Stimulated activated memory B cell treated with anti-CD40 and anti-IgM and Interleukin-4, amounts not matched to agents 10 μg/mL and 1 μg/mL and 100 μg/mL, for 72 hours (primary cell): Measurements from ENCODE around the gene NBEA.

ENCODE experiments used
- ATAC-seq: fragments of 150-1000 bp; cut with Tn5 transposase; 2 replicates; pipeline ENCODE4 v1.10.0; 2021
- H3K27ac Mint-ChIP-seq: one replicate; pipeline ENCODE4 v1.8.0; 2022; ENCODE audit warnings: mild to moderate bottlenecking, mixed read lengths
- H3K27me3 Mint-ChIP-seq: one replicate; pipeline ENCODE4 v1.8.0; 2022; ENCODE audit warnings: mixed read lengths
- H3K36me3 Mint-ChIP-seq: one replicate; pipeline ENCODE4 v1.8.0; 2022; ENCODE audit warnings: mixed read lengths
- H3K4me1 Mint-ChIP-seq: one replicate; pipeline ENCODE4 v1.8.0; 2022; ENCODE audit warnings: mixed read lengths
- H3K4me3 Mint-ChIP-seq: one replicate; pipeline ENCODE4 v1.8.0; 2022; ENCODE audit warnings: mild to moderate bottlenecking, moderate library complexity, mixed read lengths
- H3K9me3 Mint-ChIP-seq: one replicate; pipeline ENCODE4 v1.8.0; 2022; ENCODE audit warnings: mixed read lengths

NBEA gene

GRCh38 chr13:35162420-35162819 lies 220.3 kb downstream of the NBEA start:
- H3K4me3 Mint-ChIP-seq: peak overlapping the region; percentile 38
- H3K9me3 Mint-ChIP-seq: no peaks in the 10 kb centered on the region
- H3K27ac Mint-ChIP-seq: peak overlapping the region; percentile 69
- H3K4me1 Mint-ChIP-seq: peaks cover 7% of the 10 kb centered on the region
- no peaks in the 10 kb centered on the region for H3K27me3 Mint-ChIP-seq
- no peaks in the 10 kb centered on the region for H3K36me3 Mint-ChIP-seq
- ATAC-seq: no peak

GRCh38 chr13:35163674-35164073 lies 221.6 kb downstream of the NBEA start:
- H3K27ac Mint-ChIP-seq: no peak overlapping the region
- no peaks in the 10 kb centered on the region for H3K27me3 Mint-ChIP-seq
- H3K4me1 Mint-ChIP-seq: peaks cover 7% of the 10 kb centered on the region
- H3K9me3 Mint-ChIP-seq: no peaks in the 10 kb centered on the region
- no peak for ATAC-seq
- no peaks in the 10 kb centered on the region for H3K36me3 Mint-ChIP-seq
- H3K4me3 Mint-ChIP-seq: no peak overlapping the region

GRCh38 chr13:35164324-35164932 lies 222.4 kb downstream of the NBEA start:
- Mint-ChIP-seq H3K4me3 (no peak overlapping the region), H3K4me1 (peaks cover 7% of the 10 kb centered on the region), H3K36me3 (no peaks in the 10 kb centered on the region), H3K27ac (no peak overlapping the region), H3K27me3 (no peaks in the 10 kb centered on the region), H3K9me3 (no peaks in the 10 kb centered on the region)
- no peak for ATAC-seq

- Mint-ChIP-seq H3K27me3 (no peaks in the 10 kb centered on the region), H3K4me3 (no peak overlapping the region), H3K36me3 (no peaks in the 10 kb centered on the region), H3K4me1 (peaks cover 7% of the 10 kb centered on the region), H3K9me3 (no peaks in the 10 kb centered on the region), H3K27ac (no peak overlapping the region)
- ATAC-seq: no peak
These were observed 223.1 kb downstream of the NBEA start for GRCh38 chr13:35165205-35165604.

GRCh38 chr13:35179494-35179893 lies 237.4 kb downstream of the NBEA start:
- Mint-ChIP-seq H3K27ac (no peak overlapping the region), H3K9me3 (no peaks in the 10 kb centered on the region), H3K36me3 (peaks cover 3% of the 10 kb centered on the region), H3K4me3 (no peak overlapping the region), H3K27me3 (no peaks in the 10 kb centered on the region), H3K4me1 (no peaks in the 10 kb centered on the region)
- no peak for ATAC-seq

GRCh38 chr13:35179920-35180663 lies 238.0 kb downstream of the NBEA start:
- H3K27ac Mint-ChIP-seq: no peak overlapping the region
- peaks cover 9% of the 10 kb centered on the region for H3K36me3 Mint-ChIP-seq
- H3K9me3 Mint-ChIP-seq: no peaks in the 10 kb centered on the region
- no peak for ATAC-seq
- H3K4me3 Mint-ChIP-seq: no peak overlapping the region
- no peaks in the 10 kb centered on the region for H3K27me3 Mint-ChIP-seq
- H3K4me1 Mint-ChIP-seq: no peaks in the 10 kb centered on the region

GRCh38 chr13:35190241-35190640 lies 248.2 kb downstream of the NBEA start:
- Mint-ChIP-seq H3K4me1 (no peaks in the 10 kb centered on the region), H3K36me3 (peaks cover 13% of the 10 kb centered on the region), H3K27me3 (no peaks in the 10 kb centered on the region), H3K9me3 (peaks cover 6% of the 10 kb centered on the region), H3K4me3 (no peak overlapping the region), H3K27ac (no peak overlapping the region)
- no peak for ATAC-seq

GRCh38 chr13:35191883-35192282 lies 249.8 kb downstream of the NBEA start:
- Mint-ChIP-seq H3K9me3 (peaks cover 6% of the 10 kb centered on the region), H3K27me3 (no peaks in the 10 kb centered on the region), H3K4me1 (no peaks in the 10 kb centered on the region), H3K27ac (no peak overlapping the region), H3K4me3 (no peak overlapping the region), H3K36me3 (peaks cover 13% of the 10 kb centered on the region)
- no peak for ATAC-seq

- no peak overlapping the region for H3K27ac Mint-ChIP-seq
- no peaks in the 10 kb centered on the region for H3K9me3 Mint-ChIP-seq
- H3K4me3 Mint-ChIP-seq: no peak overlapping the region
- no peaks in the 10 kb centered on the region for H3K4me1 Mint-ChIP-seq
- no peaks in the 10 kb centered on the region for H3K27me3 Mint-ChIP-seq
- no peaks in the 10 kb centered on the region for H3K36me3 Mint-ChIP-seq
- no peak for ATAC-seq
These were observed 256.6 kb downstream of the NBEA start for GRCh38 chr13:35198613-35199200.

- H3K36me3 Mint-ChIP-seq: no peaks in the 10 kb centered on the region
- H3K9me3 Mint-ChIP-seq: no peaks in the 10 kb centered on the region
These were observed 266.5 kb downstream of the NBEA start for GRCh38 chr13:35208587-35208986.

GRCh38 chr13:35210261-35210660 lies 268.2 kb downstream of the NBEA start:
- H3K36me3 Mint-ChIP-seq: peaks cover 6% of the 10 kb centered on the region

More at GRCh38 chr13:35208587-35208986, 266.5 kb downstream of the NBEA start:
- Mint-ChIP-seq H3K27ac (no peak overlapping the region), H3K4me3 (no peak overlapping the region), H3K27me3 (no peaks in the 10 kb centered on the region), H3K4me1 (no peaks in the 10 kb centered on the region)
- no peak for ATAC-seq

GRCh38 chr13:35211949-35212348 lies 269.9 kb downstream of the NBEA start:
- no peak for ATAC-seq
- Mint-ChIP-seq H3K4me3 (no peak overlapping the region), H3K4me1 (no peaks in the 10 kb centered on the region), H3K27me3 (no peaks in the 10 kb centered on the region), H3K36me3 (peaks cover 6% of the 10 kb centered on the region), H3K9me3 (no peaks in the 10 kb centered on the region), H3K27ac (no peak overlapping the region)

More at GRCh38 chr13:35210261-35210660, 268.2 kb downstream of the NBEA start:
- no peak for ATAC-seq
- H3K27ac Mint-ChIP-seq: no peak overlapping the region
- H3K4me3 Mint-ChIP-seq: no peak overlapping the region
- H3K9me3 Mint-ChIP-seq: no peaks in the 10 kb centered on the region
- H3K4me1 Mint-ChIP-seq: no peaks in the 10 kb centered on the region
- no peaks in the 10 kb centered on the region for H3K27me3 Mint-ChIP-seq

- Mint-ChIP-seq H3K27ac (no peak overlapping the region), H3K36me3 (peaks cover 7% of the 10 kb centered on the region), H3K9me3 (no peaks in the 10 kb centered on the region), H3K4me1 (no peaks in the 10 kb centered on the region), H3K4me3 (no peak overlapping the region), H3K27me3 (no peaks in the 10 kb centered on the region)
- ATAC-seq: no peak
These were observed 271.8 kb downstream of the NBEA start for GRCh38 chr13:35213911-35214310.

- no peak for ATAC-seq
- no peaks in the 10 kb centered on the region for H3K4me1 Mint-ChIP-seq
- no peak overlapping the region for H3K4me3 Mint-ChIP-seq
- no peak overlapping the region for H3K27ac Mint-ChIP-seq
- H3K27me3 Mint-ChIP-seq: no peaks in the 10 kb centered on the region
- peaks cover 3% of the 10 kb centered on the region for H3K9me3 Mint-ChIP-seq
- H3K36me3 Mint-ChIP-seq: peaks cover 26% of the 10 kb centered on the region
These were observed 274.1 kb downstream of the NBEA start for GRCh38 chr13:35216131-35216530.

GRCh38 chr13:35219021-35219420 lies 277.0 kb downstream of the NBEA start:
- no peak for ATAC-seq
- no peak overlapping the region for H3K4me3 Mint-ChIP-seq
- H3K4me1 Mint-ChIP-seq: no peaks in the 10 kb centered on the region
- peaks cover 3% of the 10 kb centered on the region for H3K9me3 Mint-ChIP-seq
- H3K36me3 Mint-ChIP-seq: peaks cover 29% of the 10 kb centered on the region
- H3K27me3 Mint-ChIP-seq: no peaks in the 10 kb centered on the region
- no peak overlapping the region for H3K27ac Mint-ChIP-seq

- H3K9me3 Mint-ChIP-seq: peaks cover 3% of the 10 kb centered on the region
- no peak for ATAC-seq
These were observed 283.1 kb downstream of the NBEA start for GRCh38 chr13:35225159-35225558.

More at GRCh38 chr13:35225159-35225558, 283.1 kb downstream of the NBEA start:
- H3K4me3 Mint-ChIP-seq: no peak overlapping the region
- H3K27me3 Mint-ChIP-seq: no peaks in the 10 kb centered on the region
- no peak overlapping the region for H3K27ac Mint-ChIP-seq
- no peaks in the 10 kb centered on the region for H3K4me1 Mint-ChIP-seq
- H3K36me3 Mint-ChIP-seq: peaks cover 24% of the 10 kb centered on the region
